NCI-H510A treated with DMSO at 0.1 percent for 48 hours (cell line): ENCODE data around the gene TOR2A.
A peak's percentile ranks its signal among the peaks of the same experiment; 100 is the strongest.
"Not testable (repeated sequence)": the region's sequence is repeated elsewhere in the genome, so short reads cannot be mapped to it uniquely, and the experiment has no call there.

Experiments
- DNase-seq: peaks from one replicate; lab custom pipeline; 2025; lab: John Stamatoyannopoulos, UW

TOR2A gene

DNA sequence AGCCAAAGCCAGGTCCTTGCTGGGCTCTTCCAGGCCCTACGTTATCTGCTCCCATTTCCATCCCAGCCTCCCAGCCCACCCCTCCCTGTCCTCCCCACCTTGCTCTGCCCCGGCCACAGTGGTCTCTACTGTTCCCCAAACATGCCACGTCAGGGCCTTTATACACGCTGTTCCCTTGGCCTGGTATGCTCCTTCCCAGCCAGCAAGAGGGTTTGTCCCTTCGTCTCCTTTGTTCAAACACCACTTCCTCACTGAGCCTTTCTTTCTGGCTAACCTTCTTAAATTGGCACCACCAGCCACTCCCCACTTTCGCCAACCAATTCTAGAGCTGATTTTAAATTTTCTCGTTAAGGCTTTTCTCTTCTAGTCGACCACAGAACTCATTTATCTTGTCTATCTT lies 33.6 kb upstream of the TOR2A start:
- no peak for DNase-seq

DNA sequence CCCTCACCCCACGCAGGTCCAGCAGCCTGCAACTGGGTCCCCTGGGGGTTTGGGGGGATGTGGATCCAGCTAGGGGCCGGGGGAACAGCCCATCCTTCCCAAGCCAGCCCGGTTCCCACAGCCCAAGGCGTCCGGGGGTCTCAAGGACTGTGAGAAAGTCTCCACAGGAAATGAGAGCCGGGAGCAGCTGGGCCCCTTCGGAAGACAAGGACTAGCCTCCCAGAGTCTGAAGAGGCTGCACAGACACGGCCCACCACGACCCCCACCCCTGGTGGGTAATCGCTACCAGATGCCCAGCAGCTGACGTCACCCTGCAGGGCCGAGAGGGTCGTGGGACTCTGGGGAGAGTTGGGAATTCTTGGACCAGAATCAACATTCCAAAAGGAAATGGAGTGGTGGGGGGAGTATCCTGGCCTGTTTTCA lies 32.8 kb upstream of the TOR2A start:
- DNase-seq, result no peak

DNA sequence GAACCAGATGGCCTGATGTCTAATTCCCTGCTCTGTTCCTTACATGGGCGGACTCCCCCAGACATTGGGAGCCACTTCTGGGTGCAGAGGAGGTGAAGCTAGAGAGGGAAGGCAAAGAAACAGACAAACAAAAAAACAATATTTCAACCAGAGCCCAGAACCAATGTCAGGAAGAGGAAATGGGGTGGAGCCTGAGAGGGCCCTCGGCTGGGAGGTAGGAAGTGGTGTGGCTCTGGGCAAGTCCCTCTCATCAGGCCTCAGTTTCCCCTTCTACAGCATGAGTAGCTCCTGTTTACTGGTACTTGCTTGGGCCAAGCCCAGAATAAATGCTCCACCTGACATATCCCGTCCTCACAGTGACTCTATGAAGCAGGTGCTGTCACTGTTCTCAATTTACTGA lies 32.3 kb upstream of the TOR2A start:
- DNase-seq, result no peak

DNA sequence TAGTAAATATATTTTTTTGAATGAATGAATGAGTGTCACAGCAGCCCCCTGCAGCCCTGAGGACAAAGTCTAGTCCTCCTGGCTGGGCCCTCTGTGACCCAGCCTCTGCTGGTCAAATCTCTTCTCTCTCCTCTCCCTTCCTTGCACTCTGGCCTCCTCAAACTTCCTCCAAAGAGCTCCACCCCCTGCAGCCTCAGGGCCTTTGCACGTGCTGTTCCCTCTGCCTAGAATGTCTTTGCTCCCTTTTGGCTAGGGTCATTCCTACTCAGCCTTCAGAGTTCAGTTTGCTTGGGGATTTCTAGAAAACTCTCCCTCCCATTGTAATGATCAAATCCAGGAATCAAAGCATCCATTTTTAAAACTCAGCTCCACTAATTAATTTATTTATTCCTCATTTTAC lies 30.3 kb upstream of the TOR2A start:
- DNase-seq, result no peak

DNA sequence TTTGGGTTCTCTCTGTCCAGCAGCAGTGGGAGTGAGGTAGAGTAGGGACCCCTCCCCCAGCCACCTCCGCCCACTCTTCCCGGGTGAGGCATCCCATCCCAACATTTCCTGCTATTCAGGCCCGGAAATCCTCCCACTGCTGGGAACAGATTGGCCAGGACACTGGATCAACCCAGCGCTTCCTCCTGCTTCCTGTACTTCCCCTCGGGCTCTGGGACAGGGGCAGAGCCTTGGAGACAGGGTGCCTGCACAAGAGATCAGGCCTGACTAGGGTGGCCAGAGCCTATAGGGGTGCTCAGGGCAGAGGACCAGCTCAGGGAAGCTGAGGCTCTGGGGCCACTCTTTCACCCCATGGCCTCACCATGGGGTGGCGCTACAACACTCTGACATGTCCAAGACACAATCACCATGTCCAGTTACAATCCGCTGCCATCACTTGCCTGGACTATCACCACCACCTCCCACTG lies 28.9 kb upstream of the TOR2A start:
- DNase-seq, result no peak

DNA sequence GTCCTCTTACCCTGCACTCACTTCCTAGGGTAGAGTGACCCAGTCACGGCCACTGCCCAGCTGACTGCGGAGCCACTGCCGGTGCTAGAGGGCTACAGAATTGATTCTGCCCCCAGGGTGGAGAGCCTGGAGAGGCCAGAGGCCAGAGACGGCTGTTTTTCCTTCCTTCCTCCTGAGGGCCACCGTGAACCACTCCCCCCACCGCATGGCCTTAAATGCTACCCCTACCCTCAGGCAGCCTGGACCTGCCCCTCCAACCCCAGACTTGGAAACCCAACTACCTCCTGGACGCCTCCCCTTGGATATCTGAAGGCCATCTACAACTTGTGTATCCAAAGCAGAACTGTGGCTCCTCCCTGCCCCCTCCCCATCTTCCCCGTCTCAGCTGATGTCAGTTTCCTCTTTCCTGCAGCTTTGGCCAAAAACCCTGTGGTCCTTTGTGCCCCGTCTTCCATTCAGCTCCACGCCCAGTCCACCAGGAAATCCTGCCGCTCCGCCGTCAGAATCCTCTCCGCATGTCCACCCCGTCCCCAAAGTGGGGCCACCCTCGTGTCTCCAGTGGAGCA lies 27.1 kb upstream of the TOR2A start:
- DNase-seq, result no peak

DNA sequence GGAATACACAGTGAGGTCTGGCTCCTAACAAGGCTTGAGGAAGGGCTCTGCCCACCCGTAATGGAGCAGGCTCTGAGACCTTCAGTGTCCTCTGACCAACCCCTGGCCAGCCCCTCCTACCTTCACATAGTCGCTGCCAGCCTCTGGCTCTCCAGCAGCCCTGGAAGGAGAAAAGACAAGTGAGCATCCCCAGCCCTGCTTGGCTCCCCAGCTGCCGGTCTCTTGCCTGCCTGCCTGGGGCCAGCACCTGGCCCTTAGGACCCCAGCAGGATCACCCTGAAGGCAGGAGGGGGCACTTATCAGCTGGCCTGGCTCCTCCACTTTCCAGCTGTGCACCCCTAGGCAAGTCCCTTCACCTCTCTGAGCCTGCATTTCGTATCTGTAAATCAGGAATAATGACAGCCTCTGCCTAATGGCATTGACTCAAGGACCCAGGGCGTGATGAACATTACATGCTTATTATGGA lies 26.4 kb upstream of the TOR2A start:
- DNase-seq, result no peak

DNA sequence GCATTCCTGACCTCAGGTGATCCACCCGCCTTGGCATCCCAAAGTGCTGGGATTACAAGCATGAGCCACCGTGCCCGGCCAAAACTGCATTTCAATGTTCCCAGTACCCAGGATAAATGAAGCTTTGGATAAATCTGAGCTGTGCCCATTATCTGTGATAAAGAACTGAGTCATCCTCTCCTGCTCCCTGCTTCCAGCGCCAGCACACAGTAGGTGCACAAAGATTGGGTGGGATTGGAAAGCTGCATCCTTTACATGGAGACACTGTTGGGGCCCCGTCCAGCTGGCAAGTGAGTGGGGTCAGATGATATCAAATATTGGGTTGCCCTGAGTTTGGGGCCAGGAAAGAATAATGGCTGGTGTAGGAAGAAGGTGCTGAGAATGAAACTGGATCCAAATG lies 26.0 kb upstream of the TOR2A start:
- DNase-seq, result no peak

DNA sequence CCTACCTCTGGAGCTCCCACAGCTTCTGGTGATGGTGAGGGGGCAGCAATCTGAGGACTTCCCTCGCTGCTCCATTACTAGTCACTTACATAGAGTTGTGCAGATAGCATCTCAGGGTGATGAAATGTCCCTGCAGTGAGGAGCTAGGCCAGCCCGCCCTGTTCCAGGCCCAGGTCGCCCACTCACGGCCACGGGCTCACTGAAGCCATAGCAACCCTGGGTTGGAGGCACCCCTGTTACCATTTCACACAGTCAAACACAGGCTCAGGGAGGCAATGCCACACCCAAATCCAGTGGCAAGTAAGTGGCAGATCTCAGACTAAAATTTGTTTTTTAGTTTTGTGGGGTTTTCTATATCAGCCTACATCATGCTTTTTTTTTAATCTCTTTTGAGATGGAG lies 23.7 kb upstream of the TOR2A start:
- DNase-seq, result no peak

DNA sequence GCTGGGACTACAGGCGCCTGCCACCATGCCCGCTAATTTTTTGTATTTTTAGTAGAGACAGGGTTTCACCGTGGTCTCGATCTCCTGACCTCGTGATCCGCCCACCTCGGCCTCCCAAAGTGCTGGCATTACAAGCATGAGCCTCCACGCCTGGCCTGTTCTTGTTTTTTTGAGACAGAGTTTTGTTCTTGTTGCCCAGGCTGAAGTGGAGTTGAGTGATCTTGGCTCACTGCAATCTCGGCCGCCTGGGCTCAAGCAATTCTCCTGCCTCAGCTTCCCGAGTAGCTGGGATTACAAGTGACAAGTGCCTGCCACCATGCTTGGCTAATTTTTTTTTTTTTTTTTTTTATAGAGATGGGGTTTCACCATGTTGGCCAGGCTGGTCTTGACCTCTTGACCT lies 21.7 kb upstream of the TOR2A start:
- not testable (repeated sequence) for DNase-seq

DNA sequence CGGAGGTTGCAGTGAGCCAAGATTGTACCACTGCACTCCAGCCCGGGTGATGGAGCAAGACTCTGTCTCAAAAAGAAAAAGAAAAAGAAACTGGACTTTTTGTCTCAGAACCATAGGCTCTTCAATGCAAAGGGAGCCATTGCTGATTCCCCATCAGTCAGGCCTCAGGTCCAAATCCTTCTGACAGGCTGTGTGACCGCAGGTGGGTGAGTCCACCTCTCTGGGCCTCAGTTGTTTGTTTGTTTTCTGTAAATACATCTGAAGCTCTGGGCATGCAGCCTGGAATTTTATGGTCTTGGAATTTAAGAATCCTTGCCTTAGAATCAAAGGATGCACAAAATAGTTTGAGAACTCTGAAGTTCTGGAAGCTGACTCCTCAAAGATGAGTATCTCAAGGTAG lies 21.1 kb upstream of the TOR2A start:
- DNase-seq, result no peak

DNA sequence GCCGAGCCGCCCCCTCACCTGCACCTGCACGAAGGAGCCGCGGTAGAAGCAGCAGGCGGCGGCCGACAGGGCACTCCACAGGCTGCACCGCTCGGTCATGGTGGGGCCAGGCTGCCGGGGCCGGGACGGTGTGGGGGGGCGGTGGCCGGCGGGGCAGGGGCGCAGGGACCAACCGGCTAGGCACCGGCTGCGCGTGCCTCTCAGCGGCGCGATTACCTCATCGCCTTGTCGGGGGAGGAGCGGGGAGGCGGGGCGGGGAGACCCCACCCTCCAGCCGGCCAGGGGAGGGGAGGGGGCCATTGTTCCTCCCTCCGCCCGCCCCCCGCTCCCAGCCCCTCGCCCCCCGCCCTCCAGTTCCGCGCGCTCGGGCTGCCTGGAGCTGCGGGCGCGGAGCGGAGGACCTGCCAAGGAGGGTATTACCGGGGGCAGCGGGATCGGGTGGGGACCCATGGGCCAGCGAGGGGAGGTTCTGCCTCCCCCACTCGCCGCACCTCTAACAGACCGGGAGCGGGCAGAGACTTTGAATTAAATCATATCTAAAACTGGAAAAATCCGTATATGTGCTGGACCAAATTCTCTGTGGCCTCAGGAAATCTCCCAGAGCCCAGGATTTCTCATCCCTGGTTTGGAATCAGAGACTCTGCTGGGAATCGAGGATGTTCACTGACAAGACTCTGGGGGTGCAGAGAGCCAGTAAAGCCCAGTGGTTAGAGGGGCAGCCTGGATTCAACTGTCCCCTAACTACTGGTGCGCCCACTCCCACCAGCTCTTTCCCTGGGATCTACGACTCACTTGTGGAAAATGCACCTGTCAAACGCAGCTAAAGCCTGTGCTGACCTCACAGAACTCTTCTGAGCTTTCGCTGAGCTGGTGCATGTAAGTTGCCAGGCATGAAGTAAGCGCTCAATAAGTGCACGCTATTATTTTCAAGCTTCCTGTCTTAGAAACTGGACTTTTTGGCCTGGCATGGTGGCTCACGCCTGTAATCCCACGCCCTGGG lies 20.3 kb upstream of the TOR2A start:
- peak; percentile 32 for DNase-seq

DNA sequence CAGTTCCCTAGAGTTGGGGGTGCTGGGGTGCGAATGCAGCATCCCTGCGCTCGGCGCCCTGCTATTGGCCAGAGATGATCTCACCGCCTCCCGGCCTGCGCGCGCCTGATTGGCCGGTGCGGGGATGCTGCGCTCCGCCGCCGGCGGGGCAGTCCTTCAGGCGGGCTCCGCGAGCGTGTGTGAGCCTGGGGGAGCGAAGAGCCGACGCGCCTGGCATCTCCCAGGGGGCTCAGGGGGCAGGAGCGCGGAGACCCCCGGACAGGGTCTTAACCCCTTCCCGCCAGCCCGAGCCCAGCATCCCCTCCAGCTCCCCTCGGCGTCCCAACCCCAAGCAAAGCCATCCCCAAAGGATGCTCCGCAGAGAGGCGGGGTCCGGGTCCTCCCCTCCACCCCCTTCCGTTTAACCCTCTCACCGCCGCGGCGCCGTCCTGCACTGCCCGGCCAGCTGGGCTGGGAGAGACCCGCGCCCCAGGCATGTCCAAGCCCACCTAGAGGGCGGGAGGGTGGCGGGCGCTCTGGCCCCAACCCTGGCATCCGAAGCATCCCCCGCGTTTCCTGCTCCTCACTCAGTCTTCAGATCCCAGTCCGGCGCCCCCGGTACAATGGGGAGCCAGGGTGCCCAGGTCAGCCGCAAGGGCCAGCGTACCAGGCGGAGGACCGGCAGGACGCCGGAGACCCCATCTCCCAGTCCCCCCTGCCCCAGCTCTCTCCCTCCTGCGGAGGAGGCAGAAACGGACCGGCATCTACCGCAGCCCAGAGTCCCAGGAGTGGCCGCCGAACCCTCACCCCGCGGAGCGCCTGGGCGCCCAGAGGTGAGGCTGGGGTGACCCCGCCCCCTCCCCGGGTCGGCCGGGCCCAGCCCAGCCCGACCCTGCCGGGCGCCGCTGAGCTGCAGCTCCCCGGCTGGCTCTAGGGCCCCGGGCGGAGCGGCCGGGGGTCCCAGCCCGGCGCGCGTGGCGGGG lies 19.3 kb upstream of the TOR2A start:
- DNase-seq, result peak; percentile 36

DNA sequence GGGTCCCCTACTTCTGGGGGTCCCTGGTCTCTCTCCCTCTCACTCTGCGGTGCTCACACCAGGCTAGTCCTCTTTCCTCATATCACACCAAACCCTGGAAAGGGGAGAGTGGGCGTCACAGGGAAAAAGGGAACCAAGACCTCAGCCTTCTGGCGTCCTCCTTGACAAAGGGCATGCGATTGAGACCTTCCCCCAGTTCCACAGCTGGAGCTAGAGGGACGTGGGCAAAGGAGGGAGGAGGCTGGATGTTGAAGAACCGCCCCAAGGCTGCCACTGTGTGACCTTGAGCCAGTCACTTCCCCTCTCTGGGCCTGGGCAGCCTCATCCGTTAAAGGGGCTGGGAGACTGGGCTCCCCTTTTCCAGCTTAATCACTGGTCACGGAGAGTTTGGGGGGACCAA lies 18.5 kb upstream of the TOR2A start:
- DNase-seq, result no peak

DNA sequence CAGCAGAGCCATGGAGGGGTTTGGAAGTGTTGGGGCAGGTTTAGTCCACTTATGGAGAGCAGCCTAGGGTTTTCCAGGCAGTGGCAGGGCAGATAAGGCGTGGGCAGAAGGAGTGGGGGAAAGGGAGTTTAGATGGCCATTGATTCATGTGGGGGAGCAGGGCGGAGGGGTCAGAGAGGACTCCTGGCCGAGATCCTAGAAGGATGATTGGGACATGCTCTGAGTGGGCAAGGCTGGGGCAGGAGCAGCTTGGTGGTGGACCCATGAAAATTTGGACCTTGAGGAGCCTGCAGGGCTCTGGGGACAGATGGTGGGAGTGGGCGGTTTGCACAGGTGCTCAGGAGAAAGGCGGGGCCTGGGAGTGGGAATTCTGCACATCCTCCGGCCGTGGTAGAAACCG lies 18.1 kb upstream of the TOR2A start:
- no peak for DNase-seq

DNA sequence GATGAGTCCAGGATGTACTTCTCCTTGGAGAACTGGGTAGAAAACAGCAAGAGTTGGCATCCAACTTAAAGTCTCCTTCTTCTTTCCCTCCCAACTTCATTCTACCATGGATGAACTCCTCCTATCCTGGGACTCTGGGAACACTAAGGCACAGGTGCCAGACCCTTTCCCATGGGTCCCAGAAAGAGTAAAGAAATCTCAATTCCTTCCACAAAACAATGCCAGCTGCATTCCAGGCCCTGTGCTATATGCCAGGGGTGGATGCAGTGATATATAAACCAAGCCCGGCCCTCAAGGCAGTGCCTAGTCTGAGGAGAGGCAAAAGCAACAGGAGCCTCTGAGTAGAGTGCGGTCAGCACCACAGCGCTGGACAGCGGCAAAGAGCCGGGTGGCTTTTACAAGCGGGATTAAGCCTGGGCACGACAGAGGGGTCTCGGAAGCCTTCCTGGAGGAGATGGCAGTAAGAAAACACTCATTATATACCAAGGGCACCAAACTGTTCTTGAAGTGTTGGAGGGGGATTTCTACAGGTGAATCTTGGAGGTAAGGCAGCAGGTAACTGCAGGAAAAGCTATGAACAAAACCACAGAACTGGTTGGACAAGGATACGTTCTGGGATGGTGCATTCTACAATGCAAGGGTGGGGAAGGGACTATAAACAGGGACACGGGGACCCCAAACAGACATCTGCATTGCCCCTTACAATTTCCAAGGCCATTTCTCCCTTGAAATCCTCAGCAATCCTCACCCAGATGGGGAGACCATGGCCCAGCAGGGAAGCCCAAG lies 16.4 kb upstream of the TOR2A start:
- no peak for DNase-seq

DNA sequence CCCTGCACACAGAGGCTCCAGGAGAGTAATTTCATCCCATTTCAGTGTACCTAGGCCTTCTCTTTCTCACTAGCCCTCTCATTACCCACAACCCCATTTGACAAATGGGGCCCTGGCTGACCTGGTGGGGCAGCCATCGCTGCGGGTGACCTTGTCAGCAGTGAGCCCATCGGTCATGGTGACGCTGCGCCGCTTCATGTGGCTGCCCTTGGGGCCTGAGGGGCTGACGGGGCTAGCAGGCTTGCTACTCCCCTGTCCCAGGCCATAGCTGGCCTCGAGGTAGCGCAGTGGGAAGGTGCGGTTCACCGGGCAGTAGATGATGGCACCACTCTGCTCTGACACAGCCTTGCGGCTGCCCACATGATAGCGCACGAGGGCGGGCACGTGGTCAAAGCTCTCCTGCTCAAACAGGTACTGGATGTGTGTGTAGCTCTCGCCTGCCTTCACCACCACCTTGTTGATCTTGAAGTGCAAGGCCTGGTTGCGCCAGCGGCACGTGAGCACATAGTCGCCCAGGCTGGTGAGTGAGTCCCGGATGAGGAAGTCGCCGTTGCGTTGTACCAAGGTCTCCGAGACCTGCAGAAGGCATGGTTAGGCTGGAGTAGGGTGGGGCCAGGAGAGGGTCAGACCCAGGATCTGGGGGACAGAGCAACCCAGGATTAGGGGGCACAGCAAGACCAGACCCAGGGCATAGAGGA lies 14.1 kb upstream of the TOR2A start:
- no peak for DNase-seq

DNA sequence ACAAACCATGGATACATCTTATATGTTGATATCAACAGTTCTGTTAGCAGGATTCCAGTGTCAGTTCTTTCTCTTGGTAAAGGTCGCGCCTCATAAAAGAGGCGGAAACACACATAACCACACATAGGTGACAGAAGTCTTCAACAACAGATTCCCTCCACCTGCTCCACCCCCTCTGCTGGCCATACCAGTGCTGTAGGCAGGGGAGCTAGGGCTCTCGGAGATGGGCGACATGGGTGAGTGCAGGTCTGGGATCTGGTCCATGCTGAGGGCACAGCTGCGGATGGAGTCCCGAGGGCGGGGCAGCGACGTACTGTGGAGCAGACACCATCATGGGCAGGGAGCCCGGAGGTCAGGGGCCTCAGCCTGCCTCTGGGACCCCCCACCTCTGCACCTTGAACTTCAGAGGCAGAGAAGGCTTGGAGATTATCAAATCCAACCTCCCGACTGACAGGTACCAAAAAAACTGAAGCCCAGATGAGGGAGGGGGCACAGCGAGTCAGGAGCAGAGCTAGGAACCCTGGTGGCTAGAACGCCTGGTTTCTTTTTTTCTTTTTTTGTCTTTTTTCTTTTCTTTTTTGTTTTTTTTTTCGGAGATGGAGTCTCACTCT lies 12.0 kb upstream of the TOR2A start:
- DNase-seq, result no peak

DNA sequence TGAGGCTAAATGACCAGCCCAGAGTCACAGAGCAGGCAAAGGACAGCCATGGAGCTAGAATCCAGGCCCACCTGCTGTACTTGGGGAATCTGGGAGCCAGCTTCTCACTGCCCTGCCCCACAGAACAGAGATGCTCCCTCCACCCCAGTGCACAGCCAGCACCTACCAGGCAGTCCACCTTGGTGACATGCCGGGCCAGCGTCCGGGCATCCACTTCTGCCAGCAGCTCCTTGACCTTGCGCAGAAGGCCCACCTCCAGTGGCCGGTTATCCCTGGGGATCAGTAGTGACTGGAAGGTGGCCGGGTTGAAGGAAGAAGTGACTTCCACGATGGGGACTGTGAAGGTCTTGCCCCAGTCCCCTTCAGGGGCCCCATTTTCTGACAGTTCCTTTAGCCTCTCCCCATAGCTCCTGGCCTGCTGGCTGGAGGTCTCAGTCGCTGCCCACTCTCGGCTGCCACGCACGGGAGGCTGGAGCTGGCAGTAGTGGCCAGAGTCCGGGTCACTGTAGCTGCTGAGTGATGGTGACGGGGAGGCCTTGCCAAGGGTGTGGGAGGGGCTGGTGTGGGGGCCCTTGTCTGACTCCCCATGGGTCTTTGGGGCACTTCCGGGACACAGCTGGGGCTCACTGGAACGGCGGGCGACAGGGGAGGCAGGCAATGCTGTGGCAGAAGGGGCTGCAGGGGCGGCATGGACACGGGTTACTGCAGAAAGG lies 9.5 kb upstream of the TOR2A start:
- DNase-seq, result no peak
